Jurkat, Clone E6-1 (cell line): ENCODE measurements around the gene ALDH16A1.

Experiments
- DNase-seq: peaks from one replicate; pipeline ENCODE4 v3.0.0-alpha.2; 2011; ENCODE audit warnings: low read depth, low spot score
- H3K4me3 ChIP-seq: 2 replicates; pipeline ENCODE4 v1.5.1; 2011; ENCODE audit warnings: mild to moderate bottlenecking, low read length, control low read depth, moderate library complexity

The ALDH16A1 gene

GRCh38 chr19:49422407-49423070, 30.5 kb upstream of the ALDH16A1 start:
- no peak overlapping the region for H3K4me3 ChIP-seq
- DNase-seq = no peak

DNA sequence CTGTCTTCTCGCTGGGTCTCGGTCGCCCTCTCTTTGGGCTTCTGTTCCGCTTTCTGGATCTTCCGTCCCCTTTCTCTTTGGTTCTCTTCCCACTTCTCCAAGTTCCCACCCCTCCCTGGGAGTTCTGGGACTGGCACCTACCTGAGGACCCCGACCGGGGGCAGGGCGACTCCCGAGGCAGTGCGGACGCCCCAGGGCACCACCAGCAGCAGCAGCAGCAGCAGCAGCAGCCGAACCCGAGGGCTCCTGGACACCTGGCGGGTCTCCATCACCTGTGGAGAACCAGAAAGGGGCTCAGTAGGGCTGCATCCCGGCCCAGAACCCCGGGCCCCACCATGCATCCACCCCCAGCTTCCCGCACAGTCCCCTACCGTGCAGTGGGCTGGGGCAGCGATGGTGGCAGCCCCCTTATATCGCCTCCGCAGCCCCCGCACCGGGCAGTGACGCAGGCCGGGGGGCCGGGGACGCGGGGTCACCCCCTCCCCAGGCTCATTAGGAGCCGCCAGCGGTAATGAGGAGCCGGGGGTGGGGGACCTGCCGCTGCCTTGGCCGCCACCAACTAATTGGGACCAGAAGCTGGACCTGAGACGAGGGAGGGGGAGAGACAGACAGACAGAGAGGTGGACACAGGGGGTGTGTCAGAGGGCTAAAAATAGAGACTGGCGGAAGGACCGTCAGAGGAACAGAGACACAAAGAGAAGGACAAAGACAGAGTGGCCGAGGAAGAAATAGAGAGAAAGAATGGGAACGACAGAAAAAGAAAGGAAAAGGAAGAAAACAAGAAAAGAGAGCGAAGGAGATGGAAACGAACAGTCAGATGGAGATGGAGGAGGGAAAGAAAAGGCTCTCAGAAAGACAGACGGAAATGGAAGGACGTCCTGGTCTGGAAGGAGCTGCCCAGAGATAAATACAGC, 29.7 kb upstream of the ALDH16A1 start, which contains the start of gene PTH2:
TSS of gene PTH2 (minus strand) at position 371 of the 914 bp plus-strand sequence. CDS start at position 269, 102 bp downstream.
- H3K4me3 ChIP-seq = no peak within 1 kb of the TSS
- no peak for DNase-seq

DNA sequence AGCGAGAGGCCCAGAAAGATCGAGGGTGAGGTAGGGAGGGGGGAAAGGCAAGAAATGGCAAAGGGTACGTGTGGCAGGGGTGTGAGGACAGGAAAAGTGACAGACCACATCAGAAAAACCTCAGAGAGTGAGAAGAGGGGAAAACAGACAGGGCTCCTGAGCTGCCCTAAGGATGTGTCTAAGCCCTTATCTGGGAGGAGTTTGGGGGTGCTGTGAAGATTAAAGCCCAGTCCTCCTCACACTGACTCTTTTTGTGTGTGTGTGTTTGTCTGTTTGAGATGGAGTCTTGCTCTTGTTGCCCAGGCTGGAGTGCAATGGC, 29.1 kb upstream of the ALDH16A1 start:
- H3K4me3 ChIP-seq = no peak overlapping the region
- DNase-seq = peak; percentile 48

GRCh38 chr19:49425178-49425577, 27.8 kb upstream of the ALDH16A1 start, which contains the start of gene GFY:
TSS of gene GFY (plus strand) at chr19:49425388. CDS start at chr19:49426431, 1,043 bp downstream.
- no peak within 1 kb of the TSS for H3K4me3 ChIP-seq
- DNase-seq = no peak

GRCh38 chr19:49425922-49426592, 27.0 kb upstream of the ALDH16A1 start:
- no peak for DNase-seq
- H3K4me3 ChIP-seq = no peak overlapping the region

- no peak overlapping the region for H3K4me3 ChIP-seq
- DNase-seq = no peak
Observed at GRCh38 chr19:49427339-49427738, 25.7 kb upstream of the ALDH16A1 start.

DNA sequence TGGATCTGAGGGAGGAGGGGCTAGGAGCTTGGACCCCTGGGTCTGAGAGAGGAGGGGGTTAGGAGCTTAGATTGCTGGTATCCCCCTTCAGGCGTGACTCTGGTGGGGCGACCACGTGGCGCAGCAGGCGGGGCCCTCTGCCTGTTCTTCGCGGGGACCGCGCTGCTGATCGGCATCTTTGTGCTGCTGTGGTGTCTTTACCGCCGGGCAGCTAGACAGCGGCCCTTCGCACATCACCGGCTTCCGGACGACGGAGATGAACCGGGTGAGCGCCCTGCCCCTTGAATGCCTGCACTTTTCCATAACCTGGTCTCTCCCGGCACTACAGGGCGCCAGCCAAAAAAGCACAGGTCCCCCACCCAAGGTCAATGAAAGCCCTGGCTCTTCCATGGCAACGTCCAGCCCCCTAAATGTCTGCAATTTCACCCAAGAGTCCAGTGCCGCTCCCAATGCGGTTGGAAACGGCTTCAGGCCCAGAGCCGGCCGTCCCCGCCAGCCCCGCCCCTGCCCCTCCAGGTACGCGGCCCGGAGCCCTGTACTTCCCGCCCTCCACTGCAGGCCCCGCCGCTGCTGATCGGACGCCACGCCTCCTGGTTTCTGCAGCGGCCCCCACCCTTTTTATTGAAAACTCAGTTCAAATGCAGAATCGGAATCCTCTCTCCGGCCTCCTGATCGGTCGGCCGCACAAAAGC, 25.0 kb upstream of the ALDH16A1 start:
- no peak for DNase-seq
- H3K4me3 ChIP-seq = no peak overlapping the region

DNA sequence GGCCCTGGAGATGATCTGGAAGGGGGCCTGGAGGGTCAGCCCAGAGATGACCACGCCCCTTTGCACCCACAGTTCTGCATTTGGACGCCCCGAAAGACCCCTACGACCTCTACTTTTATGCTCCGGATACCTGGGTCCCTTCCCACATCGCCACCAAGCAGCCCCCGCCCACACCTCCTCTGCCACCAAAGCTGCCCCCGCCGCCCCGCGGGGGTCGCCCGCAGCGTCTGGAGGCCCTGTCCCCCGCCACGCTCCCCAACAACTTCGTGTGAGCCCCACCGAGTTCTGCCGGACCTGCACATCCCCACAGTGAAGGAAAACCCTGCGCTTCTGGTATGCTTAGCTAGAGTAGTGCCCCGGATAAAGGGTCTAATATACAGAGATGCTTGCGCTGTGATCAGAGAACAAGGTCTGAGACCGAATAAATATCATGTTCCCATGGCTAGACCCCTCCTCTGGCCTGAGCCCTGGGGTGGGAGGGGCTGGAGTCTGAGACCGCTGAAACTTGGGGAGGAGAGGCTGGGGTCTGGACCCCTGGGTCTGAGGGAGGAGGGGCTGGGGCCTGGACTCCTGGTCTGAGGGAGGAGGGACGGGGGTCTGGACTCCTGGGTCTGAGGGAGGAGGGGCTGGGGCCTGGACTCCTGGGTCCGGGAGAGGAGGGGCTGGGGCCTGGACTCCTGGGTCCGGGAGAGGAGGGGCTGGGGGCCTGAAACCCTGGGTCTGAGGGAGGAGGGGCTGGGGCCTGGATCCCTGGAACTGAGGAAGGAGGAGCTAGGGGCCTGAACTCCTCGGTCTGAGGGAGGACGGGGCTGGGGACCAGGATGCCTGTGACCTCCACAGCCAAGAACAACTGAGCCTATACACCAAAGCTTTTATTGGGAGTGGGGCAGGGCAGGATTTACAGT, 24.2 kb upstream of the ALDH16A1 start:
- no peak for DNase-seq
- no peak overlapping the region for H3K4me3 ChIP-seq

DNA sequence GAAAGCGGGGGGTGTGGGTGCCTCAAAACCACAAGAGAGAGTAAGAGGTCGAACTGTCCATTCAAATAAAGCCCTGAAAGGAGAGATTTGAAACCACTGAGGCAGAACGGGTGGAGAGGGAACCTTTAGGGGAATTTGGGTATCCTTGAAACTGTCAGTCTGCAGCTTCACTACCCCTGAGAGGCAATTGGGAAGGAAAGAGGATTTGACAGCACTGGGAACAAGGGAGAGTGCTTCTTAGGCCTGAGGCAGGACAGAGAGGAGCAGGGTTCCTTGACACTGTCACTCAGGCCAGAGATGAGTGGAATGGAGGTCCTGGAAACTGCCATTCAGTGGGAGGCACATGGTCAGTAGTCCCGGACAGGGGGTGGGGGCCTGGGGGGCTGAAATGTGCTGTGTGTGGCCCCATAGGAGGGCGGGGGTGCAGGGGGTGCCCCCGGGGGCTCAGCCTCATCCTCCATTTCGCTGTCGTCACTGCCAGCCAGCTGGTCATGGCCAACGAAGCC, 22.8 kb upstream of the ALDH16A1 start:
- no peak for DNase-seq
- no peak overlapping the region for H3K4me3 ChIP-seq

DNA sequence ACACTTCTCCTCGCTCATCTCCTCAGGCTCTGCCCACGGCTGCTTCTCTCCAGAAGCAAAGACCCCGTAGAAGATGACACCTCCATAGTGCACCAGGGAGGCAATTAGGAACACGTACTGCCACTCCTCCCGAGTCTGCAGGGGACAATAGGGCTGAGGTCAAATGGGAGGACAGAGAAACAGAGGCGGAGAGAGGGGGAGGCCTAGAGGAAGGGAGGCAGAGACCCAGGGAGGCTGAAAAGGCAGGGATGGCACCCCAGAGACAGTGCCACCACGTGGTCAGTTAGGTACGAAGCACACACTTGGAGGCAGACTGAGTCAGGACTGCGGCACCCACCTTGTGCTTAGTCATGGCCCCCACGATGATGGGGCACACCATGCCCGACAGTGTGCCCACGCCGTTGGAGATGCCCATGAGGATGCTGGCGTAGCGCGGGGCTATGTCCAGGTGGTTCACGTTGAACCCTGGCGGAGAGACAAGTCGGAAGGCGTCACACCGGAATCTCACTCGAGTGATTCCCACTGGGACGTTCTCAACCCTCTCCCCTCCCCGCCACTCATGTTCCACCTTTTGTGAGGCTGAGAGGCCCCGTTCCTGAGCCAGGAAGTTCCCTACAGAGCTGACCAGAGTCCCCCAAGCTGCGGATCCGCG, 22.2 kb upstream of the ALDH16A1 start:
- no peak overlapping the region for H3K4me3 ChIP-seq
- no peak for DNase-seq

- no peak for DNase-seq
- H3K4me3 ChIP-seq = no peak overlapping the region
Observed at GRCh38 chr19:49431330-49431749, 21.7 kb upstream of the ALDH16A1 start.

GRCh38 chr19:49432141-49433073, 20.6 kb upstream of the ALDH16A1 start:
- no peak for DNase-seq
- H3K4me3 ChIP-seq = no peak overlapping the region

GRCh38 chr19:49433240-49433901, 19.7 kb upstream of the ALDH16A1 start:
- DNase-seq = no peak
- no peak overlapping the region for H3K4me3 ChIP-seq

DNA sequence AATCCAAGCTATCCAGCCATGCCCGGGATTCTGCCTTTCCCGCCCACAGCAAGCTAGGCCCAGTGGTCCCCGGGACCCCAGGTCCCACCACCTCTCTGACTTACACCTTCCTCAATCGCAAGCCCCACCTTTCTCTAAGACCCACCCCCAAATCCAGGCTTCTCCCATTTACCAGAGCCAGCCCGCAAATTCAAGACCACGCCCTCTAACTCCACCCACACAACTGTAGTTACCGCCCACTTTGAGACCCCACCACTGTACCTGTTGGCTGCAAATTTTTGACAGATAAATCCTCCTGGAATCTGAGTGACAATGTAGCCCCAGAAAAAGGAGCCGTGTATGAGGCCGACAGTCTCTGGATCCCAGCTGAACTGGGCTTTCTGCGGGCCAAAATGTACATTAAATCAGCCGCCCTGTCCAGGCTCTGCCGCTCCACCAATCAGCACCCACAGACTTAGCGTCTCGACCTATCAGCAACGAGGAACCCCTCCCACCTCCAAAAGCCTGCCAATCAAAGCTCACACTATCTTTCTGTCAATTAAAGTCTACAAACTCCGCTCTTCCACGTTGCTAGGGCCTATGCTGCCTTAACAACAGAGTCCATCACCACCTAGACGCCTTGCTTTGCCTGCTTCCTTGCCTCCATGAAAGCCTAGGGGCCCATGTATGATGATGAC, 18.0 kb upstream of the ALDH16A1 start:
- DNase-seq = no peak
- no peak overlapping the region for H3K4me3 ChIP-seq

DNA sequence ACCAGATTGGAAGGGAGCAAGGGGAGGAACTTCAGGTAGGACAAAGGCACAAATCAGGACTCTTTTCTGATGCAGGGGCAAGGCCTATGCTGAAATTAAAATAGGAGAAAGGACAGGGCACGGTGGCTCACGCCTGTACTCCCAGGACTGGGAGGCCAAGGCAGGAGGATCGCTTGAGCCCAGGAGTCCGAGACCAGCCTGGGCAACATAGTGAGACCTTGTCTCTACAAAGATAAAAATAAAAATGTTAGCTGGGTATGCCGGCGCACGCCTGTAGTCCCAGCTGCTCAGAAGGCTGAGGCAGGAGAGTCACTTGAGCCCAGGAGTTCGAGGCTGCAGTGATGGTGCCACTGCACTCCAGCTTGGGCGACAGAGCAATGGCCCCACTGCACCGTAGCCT, 17.4 kb upstream of the ALDH16A1 start:
- H3K4me3 ChIP-seq = no peak overlapping the region
- DNase-seq = no peak
